ENCODE data around the gene GRM1.

DNA sequence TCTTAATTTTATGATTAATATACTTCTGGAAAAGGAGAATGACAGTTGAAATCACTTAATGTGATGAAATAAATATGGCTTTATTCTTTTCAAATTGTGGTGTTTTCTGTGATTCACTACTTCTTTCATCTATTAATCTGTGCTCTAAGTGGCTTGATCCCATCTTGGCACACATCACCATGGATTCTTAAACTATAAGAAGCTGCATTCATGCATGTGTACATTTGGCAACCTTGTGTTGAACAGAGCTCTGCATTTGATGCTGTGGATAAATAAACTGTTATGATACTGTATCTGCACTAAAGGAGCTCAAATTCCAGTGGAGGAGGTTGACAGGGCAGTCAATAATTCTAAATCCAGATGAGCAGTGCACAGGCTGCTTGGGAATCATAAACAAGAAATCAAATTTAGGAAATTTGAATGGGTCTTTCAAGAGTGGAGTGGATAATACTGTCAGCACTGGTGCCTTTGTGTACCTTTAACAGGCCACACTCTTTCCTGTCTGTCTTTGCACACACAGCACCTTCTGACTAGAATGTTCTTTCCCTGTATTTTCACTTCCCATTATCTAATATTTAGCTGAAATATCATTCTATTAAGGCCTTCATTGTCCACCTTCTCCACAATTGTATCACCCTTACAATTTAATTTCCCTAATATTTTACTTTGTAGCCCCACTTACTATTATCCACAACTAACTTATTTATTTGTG lies 252.9 kb downstream of the GRM1 start:
- no peak for TF ChIP-seq RAD21 (IDR thresholded peaks at IDR 0.05; ENCODE audit: low read length)
- TF ChIP-seq, protein P1, sequence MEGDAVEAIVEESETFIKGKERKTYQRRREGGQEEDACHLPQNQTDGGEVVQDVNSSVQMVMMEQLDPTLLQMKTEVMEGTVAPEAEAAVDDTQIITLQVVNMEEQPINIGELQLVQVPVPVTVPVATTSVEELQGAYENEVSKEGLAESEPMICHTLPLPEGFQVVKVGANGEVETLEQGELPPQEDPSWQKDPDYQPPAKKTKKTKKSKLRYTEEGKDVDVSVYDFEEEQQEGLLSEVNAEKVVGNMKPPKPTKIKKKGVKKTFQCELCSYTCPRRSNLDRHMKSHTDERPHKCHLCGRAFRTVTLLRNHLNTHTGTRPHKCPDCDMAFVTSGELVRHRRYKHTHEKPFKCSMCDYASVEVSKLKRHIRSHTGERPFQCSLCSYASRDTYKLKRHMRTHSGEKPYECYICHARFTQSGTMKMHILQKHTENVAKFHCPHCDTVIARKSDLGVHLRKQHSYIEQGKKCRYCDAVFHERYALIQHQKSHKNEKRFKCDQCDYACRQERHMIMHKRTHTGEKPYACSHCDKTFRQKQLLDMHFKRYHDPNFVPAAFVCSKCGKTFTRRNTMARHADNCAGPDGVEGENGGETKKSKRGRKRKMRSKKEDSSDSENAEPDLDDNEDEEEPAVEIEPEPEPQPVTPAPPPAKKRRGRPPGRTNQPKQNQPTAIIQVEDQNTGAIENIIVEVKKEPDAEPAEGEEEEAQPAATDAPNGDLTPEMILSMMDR (conservative IDR thresholded peaks at IDR 0.05; ENCODE audit: low read depth, low read length) = no peak
- TF ChIP-seq CEBPB (IDR thresholded peaks at IDR 0.05; ENCODE audit: low read depth, low read length) = no peak

All from IMR-90 (cell line).